Panc1 (cell line): ENCODE data around the gene EML6. TPM values are rescaled to one million over a fixed set of nuclear protein-coding genes. Genes with fewer than 3 reads are reported as not detected.

ENCODE experiments used
- ATAC-seq: fragments of 200-7000 bp; cut with Tn5 transposase; 2 replicates; pipeline ENCODE4 v1.9.1; 2020; ENCODE audit warnings: mild to moderate bottlenecking, moderate library complexity
- BruUV-seq: library from RNA; stranded (reverse); fragments of 400-500 nt; replicated peaks from 2 replicates; lab custom pipeline; 2021; lab: Mats Ljungman, UMichigan
- CTCF ChIA-PET: fragments of 300-600 bp; sonication (Branson Sonifier 250); formaldehyde crosslinking; loops from one replicate; lab custom pipeline; 2022; ENCODE audit warnings: antibody characterized with exemption; lab: Charles Lee
- POLR2A ChIA-PET: fragments of 300-600 bp; sonication (Branson Sonifier 250); formaldehyde crosslinking; loops from one replicate; lab custom pipeline; 2022; ENCODE audit warnings: antibody characterized with exemption; lab: Charles Lee
- DNase-seq: peaks from one replicate; pipeline ENCODE4 v3.0.0-alpha.2; 2010; ENCODE audit warnings: low read depth, low spot score
- H3K27ac ChIP-seq: 2 replicates; pipeline ENCODE4 v1.5.1; 2011; ENCODE audit warnings: mild to moderate bottlenecking, low read length, inconsistent platforms
- H3K27me3 ChIP-seq: fragments of 200-500 bp; sonication (Bioruptor generic); 2 replicates; pipeline ENCODE4 v1.6.0; 2014; ENCODE audit warnings: low read length, inconsistent platforms; ENCODE audit not compliant: control insufficient read depth, insufficient read depth
- H3K36me3 ChIP-seq: fragments of 200-500 bp; sonication (Bioruptor generic); 2 replicates; pipeline ENCODE4 v1.5.1; 2014; ENCODE audit warnings: inconsistent platforms, mild to moderate bottlenecking, low read length, moderate library complexity; ENCODE audit not compliant: control insufficient read depth, insufficient read depth
- H3K4me1 ChIP-seq: 2 replicates; pipeline ENCODE4 v1.5.1; 2011; ENCODE audit warnings: inconsistent platforms, mild to moderate bottlenecking, low read length, moderate library complexity; ENCODE audit not compliant: control insufficient read depth, insufficient read depth
- H3K4me3 ChIP-seq, 2 experiments: 2 replicates each; pipeline ENCODE4 v1.5.1; 2011 to 2012; ENCODE audit warnings: low read depth in 2 of 2, low read length in 2 of 2, mild to moderate bottlenecking in 2 of 2, inconsistent platforms in 1 of 2, moderate library complexity in 1 of 2
- H3K9me3 ChIP-seq: fragments of 200-500 bp; sonication (Bioruptor generic); 2 replicates; pipeline ENCODE4 v1.5.1; 2014; ENCODE audit warnings: low read depth, mild to moderate bottlenecking, inconsistent platforms, low read length, moderate library complexity; ENCODE audit not compliant: control insufficient read depth, insufficient read depth
- CTCF ChIP-seq: fragments of 450-650 bp; IDR thresholded peaks from 2 replicates; pipeline ENCODE4 v1.5.1; 2017; ENCODE audit warnings: mild to moderate bottlenecking
- POLR2AphosphoS5 ChIP-seq: IDR thresholded peaks from 2 replicates; pipeline ENCODE4 v1.6.1; 2012; ENCODE audit warnings: mild to moderate bottlenecking, low read depth, low read length, moderate library complexity
- REST ChIP-seq, 2 experiments: IDR thresholded peaks; 2 replicates each; pipeline ENCODE4 v1.6.1; 2011 to 2012; ENCODE audit warnings: low read depth in 2 of 2, control low read depth in 1 of 2, low read length in 1 of 2, mild to moderate bottlenecking in 1 of 2, moderate library complexity in 1 of 2; ENCODE audit not compliant: insufficient read depth in 1 of 2
- SIN3A ChIP-seq: IDR thresholded peaks from 2 replicates; pipeline ENCODE4 v1.6.1; 2012; ENCODE audit warnings: low read depth, mild to moderate bottlenecking, low read length, moderate library complexity, borderline replicate concordance; ENCODE audit not compliant: insufficient read depth
- TCF7L2 ChIP-seq: IDR thresholded peaks from 2 replicates; pipeline ENCODE4 v1.6.1; 2011; ENCODE audit warnings: mild to moderate bottlenecking, low read depth, low read length, inconsistent platforms
- in situ Hi-C: cut with HindIII; loops from 2 replicates; pipeline ENCODE4 v1.10.0; 2016; ENCODE audit warnings: low sequenced_read_pairs, low pct_unique_long_range_greater_than_20kb
- intact Hi-C: fragments of 100-400 bp; cut with micrococcal nuclease; formaldehyde crosslinking; loops from one replicate; pipeline ENCODE4 v1.10.0; 2022; ENCODE audit not compliant: unreplicated experiment
- total RNA-seq: library from RNA; stranded (reverse); gene quantifications from one replicate; pipeline ENCODE4 v1.2.1, GENCODE V29; 2021; ENCODE audit not compliant: unreplicated experiment

The EML6 gene
- total RNA-seq, 1 experiment from 2014 or later = 6.3 TPM

- BruUV-seq = no TSS peak
- Histone ChIP-seq H3K9me3 (no peaks in the 10 kb centered on the region), H3K27me3 (no peaks in the 10 kb centered on the region), H3K4me1 (peaks cover 84% of the 10 kb centered on the region), H3K27ac (peak overlapping the region; percentile 91), H3K4me3 (no peak overlapping the region; a peak in 2 of 4 replicates), H3K36me3 (peaks cover 2% of the 10 kb centered on the region; the same call in 1 of the 2 replicates)
- ChIA-PET POLR2A (interaction anchor here (0.6 to 1.0 kb wide), 2 partner anchors 38 to 161 kb away, joined by 3 to 13 read pairs; partner anchors contain the start of gene RTN4), CTCF (interaction anchor here (0.6 kb wide), 1 partner anchor 162 kb away, joined by 4 read pairs; no protein-coding TSS in a partner anchor)
- DNase-seq = no peak
- ATAC-seq = no peak
- in situ Hi-C loops (no loop called here), intact Hi-C loops (loop anchor here (5.0 kb wide), 2 partner anchors 35 to 110 kb away; no protein-coding TSS in a partner anchor)
- TF ChIP-seq TCF7L2 (no peak), SIN3A (no peak), REST (IDR thresholded peaks at IDR 0.05; ENCODE audit: insufficient read depth in 1 of 2, low read depth in 2 of 2, low read length in 1 of 2) (no peak), CTCF (no peak), POLR2AphosphoS5 (no peak)
These were observed 288.6 kb downstream of the EML6 start for GRCh38 chr2:55011831-55012671.

- Histone ChIP-seq H3K27me3 (no peaks in the 10 kb centered on the region), H3K9me3 (no peaks in the 10 kb centered on the region), H3K4me3 (no peak overlapping the region), H3K27ac (peak overlapping the region; percentile 91), H3K4me1 (peaks cover 81% of the 10 kb centered on the region), H3K36me3 (peaks cover 2% of the 10 kb centered on the region; the same call in 1 of the 2 replicates)
- ATAC-seq (no peak), DNase-seq (no peak)
- in situ Hi-C loops = no loop called here
- POLR2A ChIA-PET = interaction anchor here (0.6 to 1.0 kb wide), 6 partner anchors 21 to 161 kb away, joined by 3 to 13 read pairs (median 4); partner anchors contain the start of gene RTN4
- TF ChIP-seq POLR2AphosphoS5 (0 out of 2 replicates have a peak, but pooled peaks have one; percentile 25), TCF7L2 (no peak; the same call in 1 of the 2 replicates)
- CTCF ChIA-PET = interaction anchor here (0.5 kb wide), 1 partner anchor 8 kb away, joined by 7 read pairs; no protein-coding TSS in a partner anchor
- intact Hi-C loops = loop anchor here (5.0 kb wide), 2 partner anchors 34 to 111 kb away; no protein-coding TSS in a partner anchor
- no TSS peak for BruUV-seq
These were observed 289.4 kb downstream of the EML6 start for GRCh38 chr2:55012672-55013484.
